Measurements from ENCODE around the gene BLMH. TPM values are rescaled to one million over a fixed set of nuclear protein-coding genes. Genes with fewer than 3 reads are reported as not detected.

The BLMH gene
- total RNA-seq, 1 donor from 2014 or later = 103 TPM

GRCh38 chr17:30326809-30327208, 35.1 kb upstream of the BLMH start:
- no peak for DNase-seq
- no peaks in the 10 kb centered on the region for H3K36me3 Mint-ChIP-seq (ENCODE audit: unreplicated experiment)
- H3K9me3 Mint-ChIP-seq (ENCODE audit: unreplicated experiment) = no peaks in the 10 kb centered on the region
- peaks cover 4% of the 10 kb centered on the region for H3K27me3 Mint-ChIP-seq (ENCODE audit: unreplicated experiment)
- no peaks in the 10 kb centered on the region for H3K4me1 Mint-ChIP-seq (ENCODE audit: low read depth, unreplicated experiment)
- no peak overlapping the region for H3K27ac Mint-ChIP-seq (ENCODE audit: unreplicated experiment)
- no peak for TF ChIP-seq CTCF (IDR thresholded peaks at IDR 0.05; ENCODE audit: partially characterized antibody, unreplicated experiment)
- no peak overlapping the region for H3K4me3 Mint-ChIP-seq (ENCODE audit: unreplicated experiment)

- Mint-ChIP-seq H3K4me1 (ENCODE audit: low read depth, unreplicated experiment) (no peaks in the 10 kb centered on the region), H3K27ac (ENCODE audit: unreplicated experiment) (no peak overlapping the region), H3K9me3 (ENCODE audit: unreplicated experiment) (no peaks in the 10 kb centered on the region), H3K4me3 (ENCODE audit: unreplicated experiment) (no peak overlapping the region), H3K36me3 (ENCODE audit: unreplicated experiment) (no peaks in the 10 kb centered on the region), H3K27me3 (ENCODE audit: unreplicated experiment) (peaks cover 4% of the 10 kb centered on the region)
- no peak for TF ChIP-seq CTCF (IDR thresholded peaks at IDR 0.05; ENCODE audit: partially characterized antibody, unreplicated experiment)
- no peak for DNase-seq
Observed at GRCh38 chr17:30324723-30325122, 33.0 kb upstream of the BLMH start.

GRCh38 chr17:30323895-30324319, 32.2 kb upstream of the BLMH start:
- Mint-ChIP-seq H3K4me1 (ENCODE audit: low read depth, unreplicated experiment) (no peaks in the 10 kb centered on the region), H3K9me3 (ENCODE audit: unreplicated experiment) (no peaks in the 10 kb centered on the region), H3K36me3 (ENCODE audit: unreplicated experiment) (no peaks in the 10 kb centered on the region), H3K4me3 (ENCODE audit: unreplicated experiment) (no peak overlapping the region), H3K27ac (ENCODE audit: unreplicated experiment) (no peak overlapping the region), H3K27me3 (ENCODE audit: unreplicated experiment) (peaks cover 4% of the 10 kb centered on the region)
- no peak for TF ChIP-seq CTCF (IDR thresholded peaks at IDR 0.05; ENCODE audit: partially characterized antibody, unreplicated experiment)
- DNase-seq = no peak

- no peak for TF ChIP-seq CTCF (IDR thresholded peaks at IDR 0.05; ENCODE audit: partially characterized antibody, unreplicated experiment)
- no peaks in the 10 kb centered on the region for H3K4me1 Mint-ChIP-seq (ENCODE audit: low read depth, unreplicated experiment)
- H3K36me3 Mint-ChIP-seq (ENCODE audit: unreplicated experiment) = no peaks in the 10 kb centered on the region
- H3K27me3 Mint-ChIP-seq (ENCODE audit: unreplicated experiment) = peaks cover 4% of the 10 kb centered on the region
- no peak overlapping the region for H3K27ac Mint-ChIP-seq (ENCODE audit: unreplicated experiment)
- H3K9me3 Mint-ChIP-seq (ENCODE audit: unreplicated experiment) = no peaks in the 10 kb centered on the region
- DNase-seq = no peak
- no peak overlapping the region for H3K4me3 Mint-ChIP-seq (ENCODE audit: unreplicated experiment)
Observed at GRCh38 chr17:30323262-30323894, 31.6 kb upstream of the BLMH start.

GRCh38 chr17:30321314-30321713, 29.6 kb upstream of the BLMH start:
- Mint-ChIP-seq H3K36me3 (ENCODE audit: unreplicated experiment) (no peaks in the 10 kb centered on the region), H3K4me3 (ENCODE audit: unreplicated experiment) (no peak overlapping the region), H3K9me3 (ENCODE audit: unreplicated experiment) (no peaks in the 10 kb centered on the region), H3K27me3 (ENCODE audit: unreplicated experiment) (no peaks in the 10 kb centered on the region), H3K27ac (ENCODE audit: unreplicated experiment) (no peak overlapping the region), H3K4me1 (ENCODE audit: low read depth, unreplicated experiment) (no peaks in the 10 kb centered on the region)
- DNase-seq = no peak
- TF ChIP-seq CTCF (IDR thresholded peaks at IDR 0.05; ENCODE audit: partially characterized antibody, unreplicated experiment) = no peak

Data from glutamatergic neuron (in vitro differentiated cells).